Kasumi-1 (cell line): ENCODE data around the gene GPATCH8.
A peak's percentile ranks its signal among the peaks of the same experiment; 100 is the strongest.
"Not testable (repeated sequence)": the region's sequence is repeated elsewhere in the genome, so short reads cannot be mapped to it uniquely, and the experiment has no call there.

Experiments
- DNase-seq, 2 experiments: peaks; one replicate each; lab custom pipeline; 2025; lab: John Stamatoyannopoulos, UW

Gene GPATCH8

DNA sequence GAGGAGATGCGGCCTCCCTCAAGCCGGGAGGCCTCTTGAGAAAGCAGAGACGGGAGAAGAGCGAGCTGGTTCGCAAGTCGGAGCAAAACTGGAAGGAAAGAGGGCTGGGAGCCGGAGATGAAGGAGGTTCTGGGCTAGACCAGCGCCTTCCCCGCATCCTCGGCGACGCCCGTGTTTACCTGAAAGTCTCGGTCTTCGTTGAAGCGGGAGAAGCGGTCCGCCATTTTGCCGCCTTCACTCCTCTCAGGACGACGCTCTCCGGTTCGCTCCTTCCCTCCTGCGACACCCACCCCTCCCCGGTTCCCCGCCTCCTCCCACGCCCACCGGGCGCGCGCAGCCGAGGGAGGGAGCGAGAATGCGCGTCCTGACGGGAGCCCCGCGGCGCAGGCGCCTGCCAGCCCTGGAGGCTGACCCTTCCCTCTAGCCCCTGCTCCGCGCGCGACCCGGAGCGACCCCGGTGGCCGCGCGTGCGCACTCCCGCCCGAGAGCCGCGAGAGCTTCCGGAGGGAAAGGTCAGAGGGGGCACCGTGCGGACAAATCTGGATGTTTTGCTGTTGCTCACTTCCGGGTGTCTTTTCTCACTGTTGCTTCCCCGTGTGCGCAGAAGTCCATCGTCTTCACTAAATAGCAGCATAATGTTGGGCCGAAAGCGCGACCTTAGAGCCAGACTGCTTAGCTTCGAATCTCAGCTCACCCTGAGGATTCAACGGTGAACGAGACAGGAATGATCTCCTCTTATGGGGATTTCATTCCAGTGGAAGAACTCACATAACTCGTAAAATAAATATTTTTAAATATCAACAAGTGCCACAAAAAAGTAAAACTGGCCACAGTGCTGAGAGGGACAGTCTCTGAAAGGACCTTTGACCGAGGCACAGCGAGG is at the start of gene GPATCH8:
Gene GPATCH8, minus strand, starts transcription at position 260 of the 883 bp plus-strand sequence. Its CDS starts 36 bp downstream, at position 224.
- peak; percentile 89 to 90 for DNase-seq

DNA sequence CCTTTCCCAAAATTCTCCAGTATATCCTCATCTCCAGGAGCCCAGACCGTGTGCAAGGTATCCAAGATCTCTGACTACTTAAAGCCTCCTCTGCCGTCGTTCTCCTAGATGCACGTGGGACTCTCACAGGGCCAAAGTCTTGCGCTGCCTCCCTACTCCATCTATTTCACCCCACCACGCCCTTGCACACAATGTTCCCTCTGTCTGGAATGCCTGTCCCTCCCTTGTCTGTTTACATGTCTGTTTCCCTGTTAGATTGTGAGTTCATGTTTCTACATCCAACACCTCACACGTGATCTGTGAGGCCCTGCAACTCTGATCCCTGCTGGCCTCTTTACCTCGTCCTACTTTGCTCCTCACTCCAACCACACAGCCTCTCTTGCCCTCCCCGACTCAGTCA is 49.2 kb upstream of the GPATCH8 start:
- no peak for DNase-seq

DNA sequence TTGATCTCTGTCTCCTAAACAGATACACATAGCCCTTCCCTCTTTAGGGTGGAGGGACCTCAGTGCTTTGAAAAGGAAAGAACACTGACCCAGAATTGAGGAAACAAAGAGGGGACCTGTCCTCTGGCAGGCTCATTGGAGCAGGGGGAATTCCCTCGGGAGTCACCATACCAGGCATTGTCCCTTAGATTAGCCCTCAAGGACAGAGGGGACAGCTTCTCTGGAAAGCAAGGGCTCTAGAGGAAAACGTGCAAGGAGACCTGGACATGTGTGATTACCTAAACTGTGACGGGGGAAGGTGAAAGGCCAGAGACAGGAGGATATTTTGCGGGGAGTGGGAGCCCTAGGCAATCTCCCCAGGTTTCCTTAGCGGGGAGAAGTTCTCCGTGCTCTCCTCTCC is 46.5 kb upstream of the GPATCH8 start:
- no peak for DNase-seq

DNA sequence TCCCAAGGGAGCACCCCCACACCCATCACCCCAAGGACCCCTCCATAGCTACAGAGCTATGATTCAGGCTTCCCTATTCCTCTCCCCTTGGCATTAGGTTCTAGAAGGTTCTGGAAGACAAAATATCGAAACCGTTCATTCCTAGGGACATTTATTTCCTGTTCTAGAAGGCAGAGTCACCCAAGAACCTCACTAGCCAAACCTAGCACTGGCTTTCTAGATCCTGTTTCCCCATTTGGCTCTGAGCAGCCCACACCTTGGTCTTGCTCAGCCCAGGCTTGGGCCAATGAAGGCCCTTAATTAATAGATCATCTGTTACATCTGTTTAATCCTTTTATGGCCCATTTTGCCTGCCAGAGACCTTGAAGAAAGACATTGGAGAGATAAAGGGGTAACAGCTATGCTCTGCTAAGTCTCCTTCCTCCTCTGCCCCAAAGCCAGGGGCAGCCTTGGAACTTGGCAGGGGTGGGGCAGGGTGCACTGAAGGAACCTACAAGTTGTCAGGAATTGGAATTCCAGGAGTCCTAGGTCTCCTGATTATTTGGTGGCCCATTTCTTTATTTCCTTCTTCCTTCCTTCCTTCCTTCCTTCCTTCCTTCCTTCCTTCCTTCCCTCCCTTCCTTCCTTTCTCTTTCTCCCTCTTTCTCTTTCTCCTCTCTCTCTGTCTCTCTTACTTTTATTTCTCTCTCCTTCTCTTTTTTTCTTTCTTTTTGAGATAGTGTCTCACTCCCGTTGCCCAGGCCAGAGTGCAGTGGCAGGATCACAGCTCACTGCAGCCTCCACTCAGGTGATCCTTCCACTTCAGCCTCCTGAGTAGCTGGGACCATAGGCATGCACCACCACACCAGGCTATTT is 45.4 kb upstream of the GPATCH8 start:
- DNase-seq, result peak in 1 of 2 experiments; percentile 21

DNA sequence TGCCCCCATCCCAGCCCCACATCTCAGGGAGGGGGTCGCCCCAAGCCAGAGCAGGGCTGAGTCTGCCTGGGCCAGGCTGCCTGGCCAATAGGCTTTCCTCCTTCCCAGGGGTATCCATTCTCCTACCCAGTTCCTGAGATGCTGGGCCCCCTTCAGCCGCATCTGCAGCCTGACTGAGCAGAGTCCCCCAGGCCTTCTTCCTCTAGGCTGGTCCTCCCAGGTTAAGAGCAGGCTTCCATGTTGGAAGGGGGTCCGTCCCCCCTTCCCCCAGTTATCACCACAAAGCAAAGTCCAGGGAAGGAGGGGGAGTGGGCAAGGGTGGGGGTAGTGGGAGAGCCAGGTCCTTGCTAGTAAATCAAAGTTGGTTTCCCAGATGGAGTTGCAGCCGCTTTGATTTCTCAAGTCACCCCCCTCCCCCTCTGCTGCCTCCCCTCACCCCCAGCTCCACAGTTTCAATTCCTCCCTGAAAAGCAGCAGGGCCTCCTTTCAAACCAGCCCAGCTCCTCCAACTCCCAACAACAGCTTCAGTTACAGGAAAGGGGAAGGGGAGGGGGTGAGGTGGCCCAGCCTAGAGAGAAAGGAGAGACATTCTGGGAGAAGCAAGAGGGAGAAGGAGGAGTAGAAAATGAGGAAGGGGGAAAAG is 44.5 kb upstream of the GPATCH8 start:
- peak; percentile 38 to 45 for DNase-seq

DNA sequence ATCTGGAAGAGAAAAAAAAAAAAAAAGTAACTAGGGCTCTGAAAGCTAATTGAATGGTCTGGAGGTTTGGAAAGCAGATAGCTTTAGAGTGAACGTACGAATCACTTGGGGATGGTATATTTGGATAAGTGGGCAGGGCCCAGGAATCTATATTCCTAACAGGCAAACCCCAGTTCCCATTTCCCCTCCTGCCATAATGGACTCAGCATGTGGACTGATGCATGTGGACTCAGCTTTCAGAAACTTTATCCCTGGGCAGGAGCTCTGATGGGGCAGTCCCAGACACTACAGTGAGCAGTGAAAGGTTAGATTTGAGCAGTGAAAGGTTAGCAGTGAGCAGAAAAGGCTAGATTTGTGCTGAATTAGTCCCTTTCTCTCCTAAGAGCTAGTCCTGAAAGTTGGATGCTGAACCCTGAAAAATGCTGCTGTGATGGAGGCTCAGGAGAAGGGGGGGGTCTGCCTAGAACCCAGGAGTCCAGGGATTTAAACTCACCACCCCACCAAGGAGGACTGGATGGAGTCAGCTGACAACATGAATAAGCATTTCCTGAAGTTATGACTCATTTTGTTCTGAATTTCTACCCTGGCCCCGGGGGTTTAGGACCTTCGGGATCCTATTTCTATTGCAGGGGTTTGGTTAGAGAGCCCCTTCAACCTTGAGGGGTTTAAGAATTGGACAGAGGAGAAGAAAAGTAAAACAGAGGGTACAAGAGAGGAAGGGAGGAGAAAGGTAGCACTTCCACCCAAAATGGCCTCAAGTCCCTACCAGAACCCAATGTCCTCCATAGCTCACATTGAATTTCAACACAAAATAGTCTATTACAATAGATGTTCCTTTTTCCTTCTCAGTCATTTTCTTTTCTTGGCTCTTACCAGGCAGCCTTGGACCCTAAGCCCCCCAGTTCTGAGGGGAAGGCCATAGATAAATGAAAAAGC is 43.7 kb upstream of the GPATCH8 start:
- peak in 1 of 2 experiments; percentile 7 for DNase-seq

DNA sequence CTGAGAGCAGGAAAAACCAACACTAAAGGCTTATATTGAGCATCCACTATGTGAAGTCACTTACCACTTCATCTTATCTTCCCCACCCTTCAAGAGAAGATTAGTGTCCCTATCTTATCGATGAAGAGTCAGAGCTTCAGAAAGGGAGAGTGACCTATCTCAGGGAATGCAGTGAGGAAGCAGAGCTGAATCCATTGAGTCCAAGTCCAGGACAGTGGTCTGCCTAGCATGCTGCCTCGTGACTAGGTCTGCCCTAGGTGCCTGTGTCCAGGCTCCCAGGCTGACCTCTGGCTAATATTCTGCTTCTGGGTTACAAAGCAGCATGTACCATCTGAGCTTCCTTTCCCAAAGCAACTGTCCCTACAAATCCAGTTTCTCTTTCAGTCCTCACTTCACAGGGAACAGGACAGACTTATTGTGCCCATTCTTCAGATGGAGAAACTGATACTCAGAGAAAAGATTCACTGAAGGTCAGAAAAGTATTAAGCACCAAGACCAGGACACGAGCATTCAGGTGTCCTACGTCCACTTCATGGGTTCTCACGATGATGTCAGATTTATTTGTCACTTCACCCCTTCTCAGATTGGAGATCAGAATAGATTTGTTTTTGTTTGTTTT is 40.8 kb upstream of the GPATCH8 start:
- no peak for DNase-seq

DNA sequence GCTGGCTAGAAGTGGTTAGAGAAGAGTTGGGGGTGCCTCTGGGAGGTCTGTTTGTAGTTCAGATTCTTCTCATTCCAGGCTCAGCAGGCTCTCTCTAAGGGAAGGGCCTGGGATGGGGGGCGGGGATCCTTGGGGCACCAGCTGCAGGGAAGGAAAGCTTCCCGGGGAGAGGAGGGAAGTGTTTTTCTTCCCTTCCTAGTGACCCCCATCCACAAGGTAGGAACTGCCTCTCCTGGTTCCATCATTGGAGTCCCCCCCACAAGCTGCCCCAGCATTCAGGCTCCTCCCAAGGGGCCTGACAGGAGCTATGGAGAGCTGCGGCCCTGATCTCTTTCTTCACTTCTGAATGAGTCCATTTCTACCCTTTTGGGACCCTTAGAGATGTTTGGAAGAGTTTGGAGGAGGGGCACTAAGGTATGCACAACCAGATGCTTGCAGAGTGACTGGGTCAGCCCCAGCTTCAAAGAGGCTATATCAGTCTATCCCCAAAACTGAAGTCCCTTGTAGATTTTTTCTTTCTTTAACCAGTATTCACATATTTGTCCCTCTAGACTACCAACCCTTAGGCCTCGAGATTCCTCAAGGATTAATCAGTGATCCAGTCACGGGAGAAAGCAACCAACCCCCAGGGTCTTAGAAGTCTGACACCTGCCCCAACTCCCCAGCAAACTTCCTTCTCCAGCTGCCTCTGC is 40.2 kb upstream of the GPATCH8 start:
- no peak for DNase-seq

DNA sequence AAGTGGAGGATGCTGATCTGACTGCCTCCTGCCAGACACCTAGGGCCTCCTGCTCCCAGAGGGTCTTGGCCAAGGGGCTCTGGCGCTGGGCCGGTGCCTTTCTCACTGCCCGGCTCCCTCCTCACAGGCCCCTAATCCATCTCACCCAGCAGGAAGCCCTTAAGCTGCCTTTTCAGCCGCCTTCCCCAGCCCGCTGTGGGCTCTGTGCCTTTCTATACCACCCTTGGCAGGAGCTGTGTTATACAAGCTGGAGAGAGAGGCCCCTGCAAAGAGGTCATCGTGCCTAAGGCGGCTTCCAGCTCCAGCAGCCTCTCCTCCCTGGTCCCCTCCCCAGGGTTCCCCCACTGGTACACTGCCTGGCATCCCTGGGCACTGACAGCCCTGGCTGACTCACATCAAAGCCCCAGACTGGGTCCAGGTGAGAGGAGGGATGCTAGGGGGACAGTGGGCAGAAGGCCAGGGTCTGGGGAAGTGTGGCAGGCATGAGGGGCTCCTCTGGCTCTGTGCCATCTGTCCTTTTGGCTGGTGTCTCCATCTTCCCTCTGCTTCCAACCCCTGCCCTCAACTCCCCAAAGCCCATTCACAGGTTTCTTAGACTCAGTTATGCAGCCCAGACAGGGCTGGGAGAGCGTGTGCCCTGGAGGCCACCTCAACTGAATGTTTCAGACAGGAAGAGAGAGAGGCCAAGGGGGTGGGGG is 38.8 kb upstream of the GPATCH8 start:
- no peak for DNase-seq

DNA sequence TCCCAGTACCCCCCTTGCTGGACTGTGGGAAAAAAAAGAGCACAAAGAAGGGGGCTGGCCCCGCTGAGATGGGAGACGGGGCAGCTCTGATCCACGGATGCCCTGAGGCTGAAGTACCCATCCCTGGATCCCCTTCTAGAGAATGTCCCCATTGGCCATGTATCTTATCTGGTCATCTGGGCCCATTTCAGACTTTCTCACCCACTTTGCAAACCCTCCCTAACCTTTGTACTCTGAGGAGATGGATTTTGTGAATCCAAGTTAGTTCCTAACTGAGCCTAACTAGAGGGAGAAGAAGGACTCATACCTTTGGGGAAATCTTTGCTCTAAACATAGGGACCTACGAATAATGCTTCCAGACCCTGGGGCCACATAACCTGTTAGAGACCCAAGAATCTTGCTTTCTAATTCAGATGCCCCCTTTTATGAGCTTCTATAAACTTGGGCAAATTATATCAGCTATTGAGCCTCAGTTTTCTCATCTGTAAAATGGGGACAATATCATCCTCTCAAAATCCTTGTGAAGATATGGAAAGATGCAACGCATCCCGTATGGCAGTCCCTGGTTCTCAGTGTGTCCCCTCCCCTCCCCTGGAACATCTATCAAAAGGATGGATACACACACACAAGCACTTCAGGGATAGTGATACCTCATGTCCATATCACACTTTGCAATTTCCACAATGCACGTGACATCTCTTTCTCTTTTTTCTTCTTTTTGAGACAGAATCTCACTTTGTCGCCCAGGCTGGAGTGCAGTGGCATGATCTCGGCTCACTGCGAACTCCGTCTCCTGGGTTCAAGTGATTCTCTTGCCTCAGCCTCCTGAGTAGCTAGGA is 37.3 kb upstream of the GPATCH8 start:
- no peak for DNase-seq

DNA sequence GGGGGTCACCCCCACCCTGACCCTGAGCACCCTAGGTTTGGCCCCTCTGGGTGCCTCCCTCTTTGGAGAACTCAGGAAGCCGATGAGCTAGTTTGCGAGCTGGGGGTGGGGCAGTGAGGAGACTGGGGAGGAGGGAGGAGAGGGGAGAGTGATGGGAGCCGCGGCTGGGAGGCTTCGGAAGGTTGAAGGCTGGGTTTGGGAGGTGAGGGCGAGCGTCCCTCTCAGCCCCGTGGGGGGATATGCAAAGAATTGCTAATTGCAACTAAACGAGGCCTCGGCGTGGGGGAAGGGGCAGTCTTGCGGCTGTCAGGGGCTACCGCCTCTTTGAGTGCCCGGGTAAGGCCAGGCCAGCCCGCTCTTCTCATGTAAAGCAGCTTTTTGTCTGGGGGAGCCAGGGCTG is 36.5 kb upstream of the GPATCH8 start:
- no peak for DNase-seq

DNA sequence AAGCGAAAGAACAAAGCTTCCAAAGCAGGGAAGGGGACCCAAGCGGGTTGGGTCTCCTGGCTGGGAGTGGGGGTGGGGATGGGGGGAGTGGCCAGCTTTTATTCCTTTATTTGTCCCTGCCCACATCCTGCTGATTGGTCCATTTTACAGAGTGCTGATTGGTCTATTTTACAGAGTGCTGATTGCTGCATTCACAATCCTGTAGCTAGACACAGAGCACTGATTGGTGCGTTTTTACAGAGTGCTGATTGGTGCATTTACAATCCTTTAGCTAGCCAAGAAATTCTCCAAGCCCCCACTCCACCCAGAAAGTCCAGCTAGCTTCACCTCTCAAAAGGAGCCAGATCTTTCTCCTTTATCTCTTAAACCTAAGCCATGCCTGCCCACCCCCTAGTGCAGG is 34.7 kb upstream of the GPATCH8 start:
- DNase-seq, result not testable (repeated sequence)

DNA sequence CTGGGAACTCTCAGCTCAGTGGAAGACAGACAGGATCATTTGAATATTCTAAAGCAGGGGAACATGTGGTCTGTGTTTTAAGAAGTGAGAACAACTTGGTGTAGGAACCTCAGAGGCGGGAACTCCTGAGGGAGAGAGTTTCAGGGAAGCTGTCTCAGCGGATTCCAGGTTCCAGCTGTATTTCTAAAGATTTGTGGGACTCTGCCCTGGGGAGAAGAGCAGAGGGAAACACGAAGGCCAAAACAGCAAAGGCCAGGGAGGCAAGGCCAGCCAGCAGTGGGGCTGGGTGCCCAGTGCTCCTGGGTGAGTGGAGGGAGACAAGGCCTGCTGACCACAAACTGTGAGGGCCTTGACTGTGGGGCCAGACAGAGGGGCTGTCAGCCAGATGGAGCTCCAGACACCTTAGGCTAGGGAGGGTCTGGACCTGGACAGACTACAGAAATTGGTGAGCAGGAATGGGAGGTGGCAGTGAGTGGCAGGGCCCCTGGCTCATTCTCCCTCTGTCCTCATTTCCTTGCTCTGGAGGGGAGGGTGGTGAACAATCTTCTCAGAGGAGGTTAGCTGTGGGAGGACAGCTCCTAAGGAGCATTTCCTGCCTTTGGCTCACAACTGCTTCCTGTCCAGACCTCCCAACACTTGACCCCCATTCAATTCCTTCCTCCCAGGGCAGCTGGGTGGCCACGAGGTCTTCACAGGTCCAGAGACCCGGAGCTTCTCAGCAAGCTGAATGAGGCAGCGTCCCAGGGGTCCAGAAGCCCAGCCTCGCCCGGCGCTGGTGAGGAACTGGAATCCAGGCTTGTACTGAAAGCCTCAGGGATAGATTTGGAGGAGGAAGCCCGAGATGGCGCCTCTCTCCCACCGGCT is 33.1 kb upstream of the GPATCH8 start:
- DNase-seq, result peak in 1 of 2 experiments; percentile 10

DNA sequence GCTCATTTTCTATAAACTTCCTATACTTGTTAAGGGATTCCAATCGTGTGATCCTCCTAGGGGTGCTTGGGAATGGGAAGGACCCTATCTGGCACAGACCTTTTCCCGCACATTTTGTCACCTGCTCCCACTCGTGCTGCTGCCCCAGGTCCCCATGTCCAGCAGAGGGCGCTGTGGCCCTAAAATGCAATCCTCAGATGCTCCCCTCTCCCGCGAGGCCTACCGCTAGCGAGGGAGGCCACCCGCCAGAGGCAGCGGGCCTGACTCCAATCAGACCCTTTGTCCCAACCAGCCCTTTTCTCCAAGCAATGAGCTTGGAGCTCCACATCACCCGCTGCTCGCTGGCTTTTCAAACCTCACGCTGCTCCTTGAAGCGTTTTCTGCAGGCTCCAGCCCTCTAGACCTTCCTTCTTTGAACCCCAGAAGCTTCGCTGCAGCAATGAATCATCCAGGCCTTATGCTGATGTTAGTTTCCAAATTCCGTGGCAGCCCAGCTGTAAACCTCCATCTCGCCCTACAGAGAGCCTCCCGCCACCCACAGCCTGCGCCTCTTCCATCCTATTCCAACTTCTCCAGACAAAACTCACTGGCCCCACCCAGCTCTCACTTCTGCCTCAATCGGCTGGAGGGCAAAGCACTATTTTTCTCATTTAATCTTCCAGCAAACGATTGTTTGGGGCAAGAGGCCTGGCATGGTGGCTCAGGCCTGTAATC is 30.5 kb upstream of the GPATCH8 start:
- DNase-seq, result peak; percentile 78 to 85

DNA sequence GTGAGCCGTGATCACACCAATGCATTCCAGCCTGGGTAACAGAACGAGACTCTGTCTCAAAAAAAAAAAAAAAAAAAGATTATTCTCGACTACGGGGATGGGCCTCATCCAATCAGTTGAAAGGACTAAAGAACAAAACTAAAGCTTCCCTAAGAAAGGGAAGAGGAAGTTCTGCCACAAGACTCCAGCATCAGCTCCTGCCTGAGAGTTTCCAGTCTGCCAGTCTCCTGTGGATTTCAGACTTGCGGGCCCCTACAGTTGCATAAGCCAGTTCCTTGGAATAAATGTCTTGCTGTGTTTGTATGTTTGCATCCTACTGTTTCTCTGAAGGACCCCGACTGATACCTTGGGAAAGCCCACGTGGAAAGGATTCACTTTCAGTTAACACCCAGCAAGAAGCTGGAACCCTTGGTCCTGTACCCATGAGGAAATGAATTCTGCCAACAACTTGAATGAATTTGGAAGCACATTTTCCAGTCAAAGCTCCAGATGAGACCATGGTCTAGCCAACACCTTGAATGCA is 27.8 kb upstream of the GPATCH8 start:
- peak; percentile 13 to 29 for DNase-seq

DNA sequence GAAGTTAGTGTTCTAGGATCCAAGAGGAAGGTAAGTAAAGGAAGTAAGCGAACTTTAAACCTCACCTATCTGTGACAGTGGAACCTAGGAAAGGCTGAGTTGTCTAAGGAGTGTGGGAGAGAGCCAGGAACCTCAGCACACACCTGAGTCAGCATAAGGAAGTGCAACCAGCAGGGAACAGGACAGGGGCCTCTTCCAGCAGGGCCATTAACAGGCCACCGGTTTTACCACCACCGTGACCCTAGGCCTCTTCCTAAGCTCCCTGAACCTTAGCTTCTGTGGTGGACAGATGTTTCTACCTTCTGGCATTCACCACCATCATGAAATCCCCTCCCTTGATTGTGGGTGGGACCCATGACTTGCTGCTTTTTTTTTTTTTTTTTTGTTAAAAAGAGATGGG is 26.7 kb upstream of the GPATCH8 start:
- no peak for DNase-seq

DNA sequence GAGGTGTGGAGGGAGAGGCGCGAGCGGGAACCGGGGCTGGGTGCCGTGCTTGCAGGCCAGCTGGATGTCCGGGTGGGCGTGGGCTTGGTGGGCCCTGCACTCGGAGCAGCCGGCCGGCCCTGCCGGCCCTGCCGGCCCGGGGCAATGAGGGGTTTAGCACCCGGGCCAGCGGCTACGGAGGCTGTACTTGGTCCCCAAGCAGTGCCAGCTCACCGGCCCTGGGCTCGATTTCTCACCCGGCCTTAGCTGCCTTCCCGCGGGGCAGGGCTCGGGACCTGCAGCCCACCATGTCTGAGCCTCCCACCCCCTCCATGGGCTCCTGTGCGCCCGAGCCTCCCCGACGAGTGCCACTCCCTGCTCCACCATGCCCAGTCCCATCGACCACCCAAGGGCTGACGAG is 24.7 kb upstream of the GPATCH8 start:
- DNase-seq, result no peak
